Stimulated activated CD4-positive, alpha-beta T cell treated with anti-CD3 and anti-CD28 coated beads, Interleukin-1b, Interleukin-23, amount 100 ng/mL, for 24 hours (primary cell): ENCODE measurements around the gene BMP3.
A peak's percentile ranks its signal among the peaks of the same experiment; 100 is the strongest.
"Not testable (repeated sequence)": the region's sequence is repeated elsewhere in the genome, so short reads cannot be mapped to it uniquely, and the experiment has no call there.

Source experiments
- DNase-seq, 4 experiments: peaks; one replicate each; pipeline ENCODE4 v3.0.0-alpha.2; 2020; ENCODE audit warnings: low read depth in 4 of 4, low spot score in 1 of 4

Gene BMP3, protein sequence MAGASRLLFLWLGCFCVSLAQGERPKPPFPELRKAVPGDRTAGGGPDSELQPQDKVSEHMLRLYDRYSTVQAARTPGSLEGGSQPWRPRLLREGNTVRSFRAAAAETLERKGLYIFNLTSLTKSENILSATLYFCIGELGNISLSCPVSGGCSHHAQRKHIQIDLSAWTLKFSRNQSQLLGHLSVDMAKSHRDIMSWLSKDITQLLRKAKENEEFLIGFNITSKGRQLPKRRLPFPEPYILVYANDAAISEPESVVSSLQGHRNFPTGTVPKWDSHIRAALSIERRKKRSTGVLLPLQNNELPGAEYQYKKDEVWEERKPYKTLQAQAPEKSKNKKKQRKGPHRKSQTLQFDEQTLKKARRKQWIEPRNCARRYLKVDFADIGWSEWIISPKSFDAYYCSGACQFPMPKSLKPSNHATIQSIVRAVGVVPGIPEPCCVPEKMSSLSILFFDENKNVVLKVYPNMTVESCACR

DNA sequence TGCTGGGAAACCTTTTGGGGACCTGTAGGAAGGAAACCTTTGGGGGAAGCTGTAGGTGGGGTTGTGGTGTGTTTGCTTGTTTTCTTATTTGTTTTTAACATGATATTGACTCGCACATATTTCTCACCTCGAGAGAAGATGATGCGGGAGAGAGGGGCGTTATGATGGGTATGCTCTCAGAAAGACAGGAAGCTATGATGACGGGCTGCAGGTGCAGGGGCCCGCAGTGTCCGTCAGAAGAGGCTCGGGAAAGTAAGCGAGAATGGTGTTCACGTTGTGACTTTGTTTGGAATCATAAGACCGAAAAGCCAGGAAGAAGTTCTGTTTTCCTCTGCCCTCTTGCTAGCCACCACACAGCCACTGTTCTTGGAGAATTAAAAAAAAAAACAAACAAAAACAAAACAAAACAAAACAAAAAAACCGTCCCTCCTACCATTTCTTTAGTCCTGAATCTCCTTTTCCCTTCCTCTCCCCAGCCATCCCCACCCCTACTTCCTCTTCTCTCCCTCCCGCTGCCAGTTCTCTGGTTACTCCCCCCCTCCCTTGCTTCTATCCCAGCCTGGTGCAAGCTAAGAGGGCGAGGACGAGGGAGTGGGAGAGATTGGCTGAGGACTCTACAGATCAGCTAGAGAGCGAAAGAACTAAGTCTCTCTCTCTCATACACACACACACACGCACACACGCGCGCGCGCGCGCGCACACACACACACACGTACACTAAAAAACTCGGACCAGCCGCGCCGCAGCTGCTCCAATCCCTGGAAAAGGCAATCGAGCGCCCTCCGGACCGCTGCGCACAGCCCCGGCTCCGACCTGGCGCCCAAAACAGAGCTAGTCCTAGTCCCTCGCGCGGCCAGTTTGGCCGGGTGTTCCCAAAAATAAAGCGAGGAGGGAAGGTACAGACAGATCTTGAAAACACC, at the start of gene BMP3:
Gene BMP3, plus strand, starts transcription at position 648 of the 920 bp plus-strand sequence. CDS start 577 bp downstream, outside the sequence.
- no peak for DNase-seq

DNA sequence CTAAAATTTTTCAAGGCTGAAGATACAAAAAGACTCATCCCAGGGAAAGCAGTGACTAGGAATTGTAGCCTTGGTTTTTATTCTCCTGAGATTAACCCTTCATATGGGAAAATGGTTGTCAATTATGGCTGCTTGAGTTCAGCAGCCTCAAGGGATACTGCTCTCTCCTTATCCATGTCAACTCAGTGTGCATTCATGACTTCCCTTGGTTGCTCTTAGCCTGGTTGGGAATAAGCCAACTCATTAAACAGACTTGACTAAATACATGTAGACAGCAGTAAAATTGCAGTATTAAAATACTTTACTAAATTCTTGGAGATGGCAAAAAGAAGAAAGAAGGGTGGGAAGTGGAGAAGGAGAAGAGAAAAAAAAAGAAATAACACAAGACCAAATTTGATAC, 44.5 kb upstream of the BMP3 start:
- DNase-seq: no peak

DNA sequence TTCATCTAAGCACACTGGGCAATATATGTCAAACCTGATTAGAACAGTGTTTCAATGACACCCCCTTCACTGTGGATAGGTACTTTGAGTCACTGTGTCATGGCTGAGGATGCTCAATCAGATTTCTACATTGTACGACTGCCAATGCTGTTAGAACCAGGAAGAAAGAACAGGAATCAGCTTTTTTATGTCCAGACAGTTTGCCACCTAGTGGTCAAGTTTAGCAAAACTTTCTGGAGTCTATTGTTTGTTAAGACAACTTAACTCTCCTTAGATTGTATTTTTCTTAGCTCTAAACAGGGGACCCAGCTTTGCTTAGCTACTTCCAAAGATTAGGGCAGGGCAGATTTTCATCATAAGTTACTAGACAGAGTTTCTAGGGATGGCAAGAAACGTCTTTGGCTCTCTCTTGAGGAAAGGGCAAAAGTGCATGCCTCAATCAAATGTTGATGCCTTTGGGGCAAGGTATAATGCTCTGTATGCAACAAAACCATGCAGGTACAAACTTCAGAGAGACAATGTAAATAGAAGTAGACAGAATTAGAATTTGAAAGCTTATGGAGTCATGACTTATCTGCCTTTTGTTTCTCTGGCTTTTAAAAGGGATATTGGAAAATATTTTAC, 40.5 kb upstream of the BMP3 start:
- DNase-seq: peak in 1 of 4 experiments; percentile 1

DNA sequence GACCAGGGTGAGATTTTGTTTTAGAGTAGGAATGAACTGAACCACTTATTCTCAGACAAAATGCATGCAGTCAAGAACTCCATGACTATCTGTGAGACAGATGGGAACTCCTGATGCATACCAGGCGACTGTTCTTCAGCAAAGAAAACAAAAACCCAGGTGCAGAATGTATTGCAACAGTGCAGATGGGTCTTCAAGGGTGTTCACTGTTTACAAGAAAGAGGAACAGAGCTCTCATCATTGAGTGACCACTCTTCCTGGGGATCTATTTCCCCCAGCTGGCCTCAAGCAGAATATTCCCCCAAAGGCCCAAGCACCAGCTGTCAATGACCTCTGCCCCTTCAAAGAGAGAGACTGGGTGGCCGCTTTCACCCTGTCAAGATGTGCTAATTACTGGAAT, 39.7 kb upstream of the BMP3 start:
- no peak for DNase-seq

DNA sequence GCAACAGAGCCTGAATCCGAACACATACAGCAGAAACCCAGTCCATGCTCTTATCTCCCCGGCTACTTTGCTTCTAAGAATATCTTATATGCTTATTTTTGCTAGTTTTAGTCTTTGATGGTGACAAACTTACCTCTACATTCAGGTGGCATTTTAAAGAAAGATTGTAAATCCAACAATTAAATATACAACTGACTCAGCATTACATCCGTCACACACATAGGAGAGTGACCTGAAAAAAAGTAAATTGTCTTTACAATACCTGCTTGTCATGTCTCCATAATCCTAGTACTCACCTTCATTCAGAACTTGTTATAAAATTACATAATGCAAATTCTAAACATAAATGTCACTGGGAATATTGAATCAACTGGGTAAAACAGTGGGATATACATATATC, 30.6 kb upstream of the BMP3 start:
- no peak for DNase-seq

DNA sequence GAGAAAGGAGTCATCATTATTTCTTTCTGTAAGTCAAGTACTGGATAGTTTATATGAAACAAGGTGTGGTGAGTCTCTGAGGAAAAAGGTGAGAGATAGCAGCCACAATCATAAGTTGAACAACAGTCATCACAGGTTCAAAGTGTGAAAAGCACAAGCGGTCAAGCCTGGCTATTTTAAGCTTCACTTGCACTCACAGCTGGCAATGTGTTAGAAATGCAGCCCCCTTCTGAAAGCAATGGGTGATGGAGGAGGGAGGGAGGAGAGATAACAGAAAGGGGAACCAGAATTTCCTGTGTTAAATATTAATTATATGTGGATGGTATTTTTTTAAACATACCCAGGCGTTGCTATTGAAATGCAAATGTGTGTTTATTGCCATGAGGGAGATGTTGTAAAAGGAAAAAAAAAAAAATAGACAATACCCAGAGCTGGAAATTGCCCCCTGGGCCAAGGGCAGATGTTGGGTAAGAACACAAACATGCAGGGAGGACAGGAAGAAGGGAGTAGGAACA, 26.9 kb upstream of the BMP3 start:
- DNase-seq: no peak

DNA sequence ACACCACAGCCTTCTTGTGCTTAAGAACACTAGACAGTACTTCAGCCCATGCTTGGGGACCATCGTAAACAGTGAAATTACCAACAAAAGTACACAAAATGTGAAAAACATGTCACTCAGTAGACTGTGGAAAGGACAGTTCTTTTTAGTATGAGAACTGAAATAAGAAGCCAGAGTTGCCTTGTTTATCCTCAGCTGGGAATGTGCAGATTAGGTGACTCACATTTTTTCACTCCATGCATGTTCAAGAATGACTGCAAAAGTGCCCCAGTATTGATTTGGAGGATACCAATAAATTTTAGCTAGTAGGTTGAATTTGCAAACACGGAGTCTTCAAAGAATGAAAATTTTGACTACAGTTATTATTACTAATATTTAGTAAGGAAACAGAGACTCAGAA, 23.1 kb upstream of the BMP3 start:
- no peak for DNase-seq

DNA sequence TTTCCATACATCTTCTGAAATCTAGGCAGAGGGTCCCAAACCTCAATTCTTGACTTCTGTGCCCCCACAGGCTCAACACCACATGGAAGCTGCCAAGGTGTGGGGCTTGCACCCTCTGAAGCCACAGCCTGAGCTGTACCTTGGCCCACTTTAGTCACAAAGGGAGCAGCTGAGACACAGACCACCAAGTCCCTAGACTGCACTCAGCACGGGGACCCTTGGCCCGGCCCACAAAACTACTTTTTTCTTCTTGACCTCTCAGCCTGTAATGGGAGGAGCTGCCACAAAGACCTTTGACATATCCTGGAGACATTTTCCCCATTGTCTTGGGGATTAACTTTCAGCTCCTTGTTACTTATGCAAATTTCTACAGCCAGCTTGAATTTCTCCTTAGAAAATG, 13.9 kb upstream of the BMP3 start:
- not testable (repeated sequence) for DNase-seq

DNA sequence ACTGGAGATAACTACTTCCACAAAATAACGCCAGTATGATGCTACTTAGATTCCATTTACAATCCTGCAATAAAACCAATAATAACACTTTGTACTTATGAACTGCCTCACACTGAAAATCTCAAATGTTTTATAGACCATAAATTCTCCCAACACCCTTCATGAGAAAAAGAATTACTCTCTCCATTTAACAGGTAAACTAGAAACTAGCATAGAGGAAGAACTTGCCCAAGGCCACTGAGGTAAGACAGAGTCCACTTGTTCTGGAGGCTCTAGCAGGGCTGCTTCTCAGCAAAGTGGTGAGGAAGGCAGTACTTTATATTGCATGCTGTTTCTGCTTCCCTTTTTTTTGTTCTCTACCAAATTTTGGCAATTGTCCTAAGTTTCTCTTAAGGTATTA, 11.5 kb upstream of the BMP3 start:
- no peak for DNase-seq

DNA sequence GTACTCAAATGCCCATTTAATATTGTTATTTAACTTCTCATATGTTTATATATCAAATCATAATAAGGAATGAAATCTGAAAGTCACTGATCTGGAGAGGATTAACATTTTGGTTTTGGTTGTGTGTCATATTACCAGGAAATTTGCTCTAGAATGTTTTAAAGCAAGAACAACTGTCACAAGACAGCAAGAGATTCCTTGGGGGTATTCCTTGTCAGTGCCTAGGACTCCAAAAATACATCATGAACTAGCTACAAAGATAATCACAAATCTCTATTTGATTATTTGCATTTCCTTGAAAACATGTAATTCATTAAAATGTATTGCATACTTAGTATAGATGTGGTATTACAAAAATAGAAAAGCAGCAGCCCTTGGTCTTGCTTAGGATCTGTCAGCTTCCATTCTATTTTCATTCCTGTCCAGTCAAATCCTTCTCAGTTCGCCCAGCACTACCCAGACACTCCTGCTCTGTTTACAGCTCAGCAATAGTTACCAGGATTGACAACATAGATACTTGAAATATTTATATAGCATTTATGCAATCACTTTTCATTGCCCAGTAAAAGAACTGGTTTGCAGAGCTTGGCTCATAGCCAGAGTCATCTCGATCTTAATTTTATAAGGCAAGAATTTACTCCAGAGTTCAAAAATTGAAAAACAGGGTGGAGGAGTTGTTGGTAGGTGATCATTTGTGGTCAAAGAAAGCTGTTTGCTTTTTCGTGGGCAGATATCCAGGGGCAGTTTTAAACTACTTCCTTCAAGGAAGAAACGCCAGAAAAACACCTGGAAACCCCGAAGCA, 9.2 kb upstream of the BMP3 start:
- no peak for DNase-seq

DNA sequence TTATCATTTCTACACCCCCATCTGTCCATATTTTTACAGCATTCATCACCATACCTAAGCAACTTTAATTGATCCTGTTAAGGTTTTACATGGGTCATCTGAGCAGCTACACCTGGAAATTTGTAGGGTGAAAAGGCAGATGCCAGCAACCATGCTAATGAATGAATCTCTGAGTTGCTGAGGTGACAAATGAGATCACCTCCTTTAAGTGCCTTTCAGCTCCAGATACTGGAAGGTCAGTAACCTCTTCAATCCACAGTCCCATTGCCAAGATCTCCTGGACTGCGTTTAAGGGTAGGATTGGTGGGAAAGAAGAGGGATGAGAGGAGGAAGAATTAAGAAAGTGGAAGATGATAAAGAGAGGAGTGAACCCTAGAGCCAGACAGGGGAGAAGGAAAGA, 8.5 kb upstream of the BMP3 start:
- no peak for DNase-seq

DNA sequence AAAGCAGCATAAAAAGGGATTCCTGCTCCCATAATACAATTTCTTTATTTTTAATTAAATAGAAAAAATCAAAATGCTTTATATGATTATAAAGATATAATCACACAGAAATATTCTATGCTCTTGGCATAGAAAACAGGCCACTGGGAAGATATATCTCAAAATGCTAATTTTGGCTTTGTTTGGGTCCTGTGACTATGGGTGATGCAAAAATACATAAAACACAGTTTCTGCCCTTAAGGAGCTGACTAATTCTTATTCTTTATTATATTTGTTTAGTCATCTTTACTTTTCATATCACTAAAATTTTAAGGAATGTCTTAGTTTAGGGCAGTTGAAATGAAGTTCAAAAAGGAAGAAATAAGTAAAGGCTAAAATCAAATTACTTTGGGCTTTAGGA, 7.0 kb upstream of the BMP3 start:
- no peak for DNase-seq

DNA sequence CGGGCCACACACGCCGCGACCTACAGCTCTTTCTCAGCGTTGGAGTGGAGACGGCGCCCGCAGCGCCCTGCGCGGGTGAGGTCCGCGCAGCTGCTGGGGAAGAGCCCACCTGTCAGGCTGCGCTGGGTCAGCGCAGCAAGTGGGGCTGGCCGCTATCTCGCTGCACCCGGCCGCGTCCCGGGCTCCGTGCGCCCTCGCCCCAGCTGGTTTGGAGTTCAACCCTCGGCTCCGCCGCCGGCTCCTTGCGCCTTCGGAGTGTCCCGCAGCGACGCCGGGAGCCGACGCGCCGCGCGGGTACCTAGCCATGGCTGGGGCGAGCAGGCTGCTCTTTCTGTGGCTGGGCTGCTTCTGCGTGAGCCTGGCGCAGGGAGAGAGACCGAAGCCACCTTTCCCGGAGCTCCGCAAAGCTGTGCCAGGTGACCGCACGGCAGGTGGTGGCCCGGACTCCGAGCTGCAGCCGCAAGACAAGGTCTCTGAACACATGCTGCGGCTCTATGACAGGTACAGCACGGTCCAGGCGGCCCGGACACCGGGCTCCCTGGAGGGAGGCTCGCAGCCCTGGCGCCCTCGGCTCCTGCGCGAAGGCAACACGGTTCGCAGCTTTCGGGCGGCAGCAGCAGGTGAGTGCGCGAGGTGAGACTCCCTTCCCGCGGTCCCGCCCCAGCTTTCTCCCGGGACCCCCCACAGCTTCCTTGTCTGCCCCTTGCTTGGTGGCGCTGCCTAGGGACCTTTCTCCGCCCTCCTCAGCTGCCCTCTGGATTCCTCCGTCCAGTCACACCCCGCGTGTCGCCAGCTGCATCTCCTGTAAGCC, 678 bp downstream of the BMP3 start:
- no peak for DNase-seq

DNA sequence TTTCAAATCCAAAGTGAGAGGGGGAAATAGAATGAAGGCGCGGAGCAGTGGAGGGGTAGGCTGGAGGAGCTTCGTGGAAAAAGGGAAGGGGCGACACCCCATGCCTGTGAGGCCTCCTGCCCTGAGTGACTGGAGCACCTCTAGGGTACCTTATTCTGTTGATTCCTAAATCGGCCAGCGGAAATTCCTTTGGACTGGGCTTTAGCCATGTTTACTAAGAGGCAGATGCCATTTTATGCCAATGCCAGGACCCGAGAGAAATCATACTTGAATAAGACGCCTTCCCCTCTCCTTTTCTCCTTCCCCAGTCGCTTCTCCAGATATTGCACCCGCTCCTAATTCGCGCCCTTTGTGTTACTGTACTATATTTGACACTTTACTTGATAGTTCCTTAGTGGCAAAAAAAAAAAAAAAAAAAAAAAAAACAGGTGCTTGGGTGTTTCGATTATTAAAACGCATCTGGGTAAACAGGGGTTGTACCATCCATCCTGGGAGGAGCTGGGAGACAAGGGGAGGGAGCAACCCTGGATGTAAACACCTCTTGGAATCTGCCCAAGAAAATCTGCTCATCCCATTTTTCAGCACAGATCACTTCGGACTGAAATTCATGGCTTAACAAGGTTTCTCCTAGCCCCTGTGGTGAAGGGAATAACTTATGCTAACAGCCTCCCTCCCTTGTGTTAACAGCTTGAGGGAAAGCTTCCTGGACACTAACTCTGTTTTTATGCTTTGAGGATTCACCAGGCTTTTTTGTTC, 1.5 kb downstream of the BMP3 start:
- DNase-seq: no peak

DNA sequence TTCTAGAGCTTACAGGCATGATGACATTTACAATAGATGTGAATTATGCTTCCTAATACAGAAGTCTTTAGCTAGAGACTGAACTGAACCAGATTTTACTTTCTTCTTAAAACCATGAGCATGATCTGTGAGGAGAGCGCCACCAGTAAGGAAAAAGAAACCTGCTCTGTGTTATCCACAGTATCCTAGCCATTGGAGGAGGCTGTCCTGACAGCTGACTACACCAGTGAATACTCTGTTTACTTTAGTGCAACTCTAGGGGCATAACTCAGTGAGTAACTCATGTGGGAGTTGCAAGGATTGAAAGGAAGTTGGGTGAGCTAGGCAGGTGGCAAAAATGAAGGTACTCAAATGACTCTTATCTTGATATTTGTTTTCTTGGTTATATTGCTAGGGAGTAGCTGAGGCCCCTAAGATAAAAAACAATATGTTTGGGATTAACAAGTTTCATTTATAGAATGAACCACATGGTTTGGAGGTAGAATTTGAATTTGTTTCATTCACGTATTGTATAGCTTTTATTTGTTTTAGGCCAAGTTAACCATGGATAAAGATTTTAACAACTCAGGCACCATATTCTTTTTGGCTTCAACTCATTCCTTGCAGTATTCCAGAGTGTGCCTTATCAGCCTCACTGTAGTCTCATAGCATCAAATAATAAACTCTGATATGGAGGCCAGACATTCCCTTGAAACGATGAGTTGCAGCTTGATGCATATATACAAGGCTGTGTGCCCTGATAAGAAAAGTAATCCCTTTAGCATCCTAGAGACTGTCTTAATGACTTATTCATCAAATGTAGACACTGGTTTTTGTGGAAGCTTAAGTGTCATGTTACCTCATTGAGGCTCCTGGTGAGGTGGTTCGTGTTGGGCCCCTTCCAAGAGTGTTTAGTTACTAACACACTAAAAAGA, 2.5 kb downstream of the BMP3 start:
- no peak for DNase-seq

DNA sequence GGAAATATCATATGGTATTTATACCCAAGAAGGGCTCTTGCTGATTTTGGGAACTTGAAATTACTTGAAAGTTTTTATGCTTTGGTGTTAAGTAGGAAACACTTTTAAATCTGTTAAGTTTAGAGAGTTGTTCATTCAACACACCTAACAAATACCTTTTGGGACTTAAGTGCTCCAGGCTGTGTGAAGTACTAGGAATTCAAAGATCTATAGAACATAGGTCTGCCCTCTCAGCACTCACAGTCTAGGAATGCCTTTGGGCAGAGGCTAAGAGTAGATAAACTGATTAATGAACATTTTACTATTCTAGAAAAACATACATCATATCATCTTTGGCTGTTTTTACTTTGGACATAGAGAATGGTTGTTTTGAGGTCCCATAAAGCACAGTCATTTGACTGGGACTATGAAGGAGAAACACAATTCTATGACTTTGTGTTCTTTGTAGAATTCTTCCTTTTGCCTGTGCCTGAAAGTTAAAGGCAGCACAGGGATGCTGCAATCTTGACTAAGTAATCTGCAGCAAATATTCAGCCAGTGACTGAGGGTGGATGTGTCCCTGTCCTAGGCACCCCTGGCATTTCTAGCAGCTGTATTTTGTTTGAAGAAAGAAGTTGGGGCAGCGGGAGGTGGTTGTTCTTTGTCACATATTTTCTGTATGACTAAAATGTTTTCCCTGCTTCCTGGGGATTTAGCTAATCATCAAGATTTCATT, 8.3 kb downstream of the BMP3 start:
- no peak for DNase-seq

DNA sequence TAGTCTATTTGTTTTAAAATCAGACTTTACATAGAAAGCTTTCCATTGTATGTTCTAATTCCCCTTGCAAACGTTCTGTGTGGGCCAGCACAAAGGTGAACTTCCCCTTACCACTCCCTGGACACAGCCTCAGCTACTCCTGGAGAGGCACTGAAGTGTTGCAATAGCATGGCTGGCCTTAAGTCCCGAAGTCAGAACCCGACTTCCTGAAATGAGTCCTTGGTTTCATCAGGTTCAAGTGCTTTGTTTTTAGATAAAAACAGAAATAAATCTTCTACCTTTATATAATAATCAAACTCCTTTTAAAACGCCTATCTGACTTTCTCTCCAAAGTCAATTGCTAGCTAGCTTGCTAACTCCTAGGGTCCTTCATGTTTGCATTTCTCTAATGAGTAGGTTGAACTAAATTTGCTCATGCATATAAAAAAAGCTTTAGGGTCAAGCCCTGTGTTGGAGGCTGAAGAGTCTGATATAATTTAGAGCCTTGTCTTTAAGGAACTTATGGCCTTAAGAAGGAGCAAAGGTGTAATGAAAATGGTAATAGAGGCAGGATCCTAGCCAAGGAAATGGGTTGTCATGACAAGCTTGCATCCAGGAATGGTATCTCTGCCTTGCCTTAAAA, 9.0 kb downstream of the BMP3 start:
- DNase-seq: no peak
